ENCODE data around the gene MC2R. TPM values are rescaled to one million over a fixed set of nuclear protein-coding genes. Genes with fewer than 3 reads are reported as not detected.

The MC2R gene
- total RNA-seq (not detected), polyA plus RNA-seq (not detected)
- long read RNA-seq, donor 1, result 0 reads
- long read RNA-seq, donor 2, result 0 reads
- long read RNA-seq, donor 3, result 0 reads
- long read RNA-seq, donor 4, result 0 reads

- no peak within 1 kb of the TSS for H3K4me3 ChIP-seq (ENCODE audit: low read length)
- no peaks in the 10 kb centered on the region for H3K9me3 ChIP-seq (ENCODE audit: control insufficient read depth, low read length)
- H3K27ac ChIP-seq (ENCODE audit: low read length), result no peak within 1 kb of the TSS
- no peaks in the 10 kb centered on the region for H3K27me3 ChIP-seq (ENCODE audit: control insufficient read depth, insufficient read depth)
- no peak for ATAC-seq
- no peak for DNase-seq
- intact Hi-C loops (cut with DNase I), result no loop called here
- H3K4me1 ChIP-seq (ENCODE audit: control insufficient read depth, insufficient read depth, low read length), result no peaks in the 10 kb centered on the region
- WGBS, result 75% methylated on average over 4 of the region's 4 CpGs
These were observed at the start of gene MC2R for GRCh38 chr18:13915391-13915790. MC2R (minus strand) TSS chr18:13915536; CDS start chr18:13885518, 30,018 bp downstream.

GRCh38 chr18:13945811-13946210 lies 30.5 kb upstream of the MC2R start:
- Histone ChIP-seq H3K4me1 (ENCODE audit: control insufficient read depth, insufficient read depth, low read length) (no peaks in the 10 kb centered on the region), H3K9me3 (ENCODE audit: control insufficient read depth, low read length) (no peaks in the 10 kb centered on the region), H3K4me3 (ENCODE audit: low read length) (no peak overlapping the region), H3K27ac (ENCODE audit: low read length) (no peak overlapping the region), H3K27me3 (ENCODE audit: control insufficient read depth, insufficient read depth) (no peaks in the 10 kb centered on the region)
- intact Hi-C loops (cut with DNase I), result no loop called here
- DNase-seq, result no peak
- ATAC-seq, result no peak
- 88% methylated on average over 2 of the region's 2 CpGs for WGBS

GRCh38 chr18:13943338-13943737 lies 28.0 kb upstream of the MC2R start:
- no peaks in the 10 kb centered on the region for H3K9me3 ChIP-seq (ENCODE audit: control insufficient read depth, low read length)
- intact Hi-C loops (cut with DNase I), result no loop called here
- no peak for DNase-seq
- 69% methylated on average over 2 of the region's 2 CpGs for WGBS
- no peak for ATAC-seq
- no peak overlapping the region for H3K27ac ChIP-seq (ENCODE audit: low read length)
- H3K4me3 ChIP-seq (ENCODE audit: low read length), result no peak overlapping the region
- H3K4me1 ChIP-seq (ENCODE audit: control insufficient read depth, insufficient read depth, low read length), result no peaks in the 10 kb centered on the region
- H3K27me3 ChIP-seq (ENCODE audit: control insufficient read depth, insufficient read depth), result no peaks in the 10 kb centered on the region

- 86% methylated on average over 14 of the region's 14 CpGs for WGBS
- ATAC-seq (no peak), DNase-seq (no peak)
- Histone ChIP-seq H3K27ac (ENCODE audit: low read length) (no peak overlapping the region), H3K9me3 (ENCODE audit: control insufficient read depth, low read length) (no peaks in the 10 kb centered on the region), H3K4me3 (ENCODE audit: low read length) (no peak overlapping the region), H3K27me3 (ENCODE audit: control insufficient read depth, insufficient read depth) (no peaks in the 10 kb centered on the region), H3K4me1 (ENCODE audit: control insufficient read depth, insufficient read depth, low read length) (no peaks in the 10 kb centered on the region)
- intact Hi-C loops (cut with DNase I), result no loop called here
These were observed 25.0 kb upstream of the MC2R start for GRCh38 chr18:13940326-13940725.

- no peak for DNase-seq
- no peaks in the 10 kb centered on the region for H3K27me3 ChIP-seq (ENCODE audit: control insufficient read depth, insufficient read depth)
- no peak overlapping the region for H3K4me3 ChIP-seq (ENCODE audit: low read length)
- WGBS, result 89% methylated on average over 6 of the region's 6 CpGs
- H3K9me3 ChIP-seq (ENCODE audit: control insufficient read depth, low read length), result no peaks in the 10 kb centered on the region
- ATAC-seq, result no peak
- H3K27ac ChIP-seq (ENCODE audit: low read length), result no peak overlapping the region
- H3K4me1 ChIP-seq (ENCODE audit: control insufficient read depth, insufficient read depth, low read length), result no peaks in the 10 kb centered on the region
- intact Hi-C loops (cut with DNase I), result no loop called here
These were observed 19.3 kb upstream of the MC2R start for GRCh38 chr18:13934676-13935075.

- Histone ChIP-seq H3K27ac (ENCODE audit: low read length) (no peak overlapping the region), H3K27me3 (ENCODE audit: control insufficient read depth, insufficient read depth) (no peaks in the 10 kb centered on the region), H3K9me3 (ENCODE audit: control insufficient read depth, low read length) (no peaks in the 10 kb centered on the region), H3K4me1 (ENCODE audit: control insufficient read depth, insufficient read depth, low read length) (no peaks in the 10 kb centered on the region), H3K4me3 (ENCODE audit: low read length) (no peak overlapping the region)
- intact Hi-C loops (cut with DNase I), result no loop called here
- WGBS, result 92% methylated on average over 3 of the region's 3 CpGs
- ATAC-seq, result no peak
- DNase-seq, result no peak
These were observed 18.7 kb upstream of the MC2R start for GRCh38 chr18:13934058-13934457.

GRCh38 chr18:13932285-13933025 lies 17.1 kb upstream of the MC2R start:
- H3K9me3 ChIP-seq (ENCODE audit: control insufficient read depth, low read length), result no peaks in the 10 kb centered on the region
- no peak for DNase-seq
- no peak for ATAC-seq
- H3K4me3 ChIP-seq (ENCODE audit: low read length), result no peak overlapping the region
- no peak overlapping the region for H3K27ac ChIP-seq (ENCODE audit: low read length)
- no peaks in the 10 kb centered on the region for H3K4me1 ChIP-seq (ENCODE audit: control insufficient read depth, insufficient read depth, low read length)
- no peaks in the 10 kb centered on the region for H3K27me3 ChIP-seq (ENCODE audit: control insufficient read depth, insufficient read depth)
- WGBS, result 66% methylated on average over 10 of the region's 10 CpGs
- intact Hi-C loops (cut with DNase I), result no loop called here

GRCh38 chr18:13930964-13931363 lies 15.6 kb upstream of the MC2R start:
- intact Hi-C loops (cut with DNase I), result no loop called here
- 77% methylated on average over 2 of the region's 2 CpGs for WGBS
- DNase-seq, result no peak
- H3K27ac ChIP-seq (ENCODE audit: low read length), result no peak overlapping the region
- no peaks in the 10 kb centered on the region for H3K9me3 ChIP-seq (ENCODE audit: control insufficient read depth, low read length)
- H3K4me3 ChIP-seq (ENCODE audit: low read length), result no peak overlapping the region
- no peak for ATAC-seq
- H3K4me1 ChIP-seq (ENCODE audit: control insufficient read depth, insufficient read depth, low read length), result no peaks in the 10 kb centered on the region
- no peaks in the 10 kb centered on the region for H3K27me3 ChIP-seq (ENCODE audit: control insufficient read depth, insufficient read depth)

- DNase-seq (no peak), ATAC-seq (no peak)
- 85% methylated on average over 3 of the region's 3 CpGs for WGBS
- no peaks in the 10 kb centered on the region for H3K27me3 ChIP-seq (ENCODE audit: control insufficient read depth, insufficient read depth)
- H3K27ac ChIP-seq (ENCODE audit: low read length), result no peak overlapping the region
- no peaks in the 10 kb centered on the region for H3K4me1 ChIP-seq (ENCODE audit: control insufficient read depth, insufficient read depth, low read length)
- intact Hi-C loops (cut with DNase I), result no loop called here
- H3K4me3 ChIP-seq (ENCODE audit: low read length), result no peak overlapping the region
- no peaks in the 10 kb centered on the region for H3K9me3 ChIP-seq (ENCODE audit: control insufficient read depth, low read length)
These were observed 7.9 kb upstream of the MC2R start for GRCh38 chr18:13923221-13923620.

GRCh38 chr18:13918898-13919297 lies 3.6 kb upstream of the MC2R start:
- 84% methylated on average over 8 of the region's 8 CpGs for WGBS
- ATAC-seq (no peak), DNase-seq (no peak)
- no peaks in the 10 kb centered on the region for H3K4me1 ChIP-seq (ENCODE audit: control insufficient read depth, insufficient read depth, low read length)
- H3K4me3 ChIP-seq (ENCODE audit: low read length), result no peak overlapping the region
- no peak overlapping the region for H3K27ac ChIP-seq (ENCODE audit: low read length)
- no peaks in the 10 kb centered on the region for H3K9me3 ChIP-seq (ENCODE audit: control insufficient read depth, low read length)
- intact Hi-C loops (cut with DNase I), result no loop called here
- H3K27me3 ChIP-seq (ENCODE audit: control insufficient read depth, insufficient read depth), result no peaks in the 10 kb centered on the region

GRCh38 chr18:13917401-13917800 lies 2.1 kb upstream of the MC2R start:
- no peak overlapping the region for H3K4me3 ChIP-seq (ENCODE audit: low read length)
- no peaks in the 10 kb centered on the region for H3K9me3 ChIP-seq (ENCODE audit: control insufficient read depth, low read length)
- intact Hi-C loops (cut with DNase I), result no loop called here
- no peak overlapping the region for H3K27ac ChIP-seq (ENCODE audit: low read length)
- ATAC-seq (no peak), DNase-seq (no peak)
- H3K27me3 ChIP-seq (ENCODE audit: control insufficient read depth, insufficient read depth), result no peaks in the 10 kb centered on the region
- WGBS, result 93% methylated on average over 3 of the region's 3 CpGs
- H3K4me1 ChIP-seq (ENCODE audit: control insufficient read depth, insufficient read depth, low read length), result no peaks in the 10 kb centered on the region

- DNase-seq (peak in 1 of 3 donors; percentile 54), ATAC-seq (peak in 1 of 2 donors; percentile 35)
- H3K9me3 ChIP-seq (ENCODE audit: control insufficient read depth, low read length), result no peaks in the 10 kb centered on the region
- H3K27ac ChIP-seq (ENCODE audit: low read length), result no peak overlapping the region
- no peaks in the 10 kb centered on the region for H3K27me3 ChIP-seq (ENCODE audit: control insufficient read depth, insufficient read depth)
- 34% methylated on average over 6 of the region's 6 CpGs for WGBS
- intact Hi-C loops (cut with DNase I), result no loop called here
- no peaks in the 10 kb centered on the region for H3K4me1 ChIP-seq (ENCODE audit: control insufficient read depth, insufficient read depth, low read length)
- H3K4me3 ChIP-seq (ENCODE audit: low read length), result no peak overlapping the region
These were observed 1.2 kb upstream of the MC2R start for GRCh38 chr18:13916559-13916958.

Data from right cardiac atrium (tissue), 5 donors.